HG03565 (cell line): ENCODE data around the gene HSD17B11.
"Not testable (repeated sequence)": the region's sequence is repeated elsewhere in the genome, so short reads cannot be mapped to it uniquely, and the experiment has no call there.

Experiments used
- ATAC-seq: cut with Tn5 transposase; IDR thresholded peaks from one replicate; pipeline ENCODE4 v1.9.1; 2021; ENCODE audit warnings: mild to moderate bottlenecking, moderate library complexity; ENCODE audit not compliant: unreplicated experiment

HSD17B11 gene

DNA sequence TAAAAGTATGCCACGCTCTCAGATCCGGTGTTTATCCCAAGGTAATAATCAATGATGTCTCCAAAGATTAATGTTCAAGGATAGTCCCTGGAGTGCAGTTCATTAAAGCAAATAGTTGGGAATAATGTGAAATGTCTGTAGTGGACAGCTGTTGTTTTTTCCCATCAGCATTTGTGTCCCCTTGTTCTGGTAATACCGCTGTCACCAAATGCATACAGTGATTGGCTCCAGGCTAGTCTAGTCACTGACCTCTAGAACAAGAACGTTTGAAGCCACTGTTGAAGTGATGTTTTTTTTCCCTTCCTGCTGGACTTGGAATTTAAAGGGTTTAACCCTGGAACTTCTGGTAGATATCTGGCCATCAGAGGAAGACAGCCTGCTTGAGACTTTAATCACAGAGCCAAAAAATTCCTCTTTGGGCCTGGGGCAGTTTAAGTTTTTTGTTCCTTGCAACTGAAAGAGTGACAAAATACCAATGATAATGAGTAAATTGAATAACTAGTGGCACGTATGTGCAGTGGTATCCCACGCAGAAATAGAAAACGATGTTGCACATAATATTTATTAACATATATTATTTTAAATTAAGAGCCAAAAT is 30.6 kb downstream of the HSD17B11 start:
- ATAC-seq, result no peak

DNA sequence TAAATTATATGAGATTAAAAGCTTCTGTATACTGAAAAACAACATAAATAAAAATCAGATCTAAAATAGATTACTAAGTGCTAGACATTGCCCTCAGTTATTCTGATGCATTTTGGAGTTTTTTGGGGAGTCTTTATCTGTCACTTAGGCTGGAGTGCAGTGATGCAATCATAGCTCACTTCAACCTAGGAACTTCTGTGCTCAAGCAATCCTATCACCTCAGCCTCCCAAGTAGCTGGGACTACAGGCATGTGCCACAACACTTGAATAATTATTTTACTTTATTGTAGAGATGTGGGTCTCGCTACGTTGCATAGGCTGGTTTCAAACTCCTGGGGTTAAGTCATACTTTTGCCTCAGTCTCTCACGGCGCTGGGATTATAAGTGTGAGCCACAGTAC is 31.7 kb downstream of the HSD17B11 start:
- no peak for ATAC-seq

DNA sequence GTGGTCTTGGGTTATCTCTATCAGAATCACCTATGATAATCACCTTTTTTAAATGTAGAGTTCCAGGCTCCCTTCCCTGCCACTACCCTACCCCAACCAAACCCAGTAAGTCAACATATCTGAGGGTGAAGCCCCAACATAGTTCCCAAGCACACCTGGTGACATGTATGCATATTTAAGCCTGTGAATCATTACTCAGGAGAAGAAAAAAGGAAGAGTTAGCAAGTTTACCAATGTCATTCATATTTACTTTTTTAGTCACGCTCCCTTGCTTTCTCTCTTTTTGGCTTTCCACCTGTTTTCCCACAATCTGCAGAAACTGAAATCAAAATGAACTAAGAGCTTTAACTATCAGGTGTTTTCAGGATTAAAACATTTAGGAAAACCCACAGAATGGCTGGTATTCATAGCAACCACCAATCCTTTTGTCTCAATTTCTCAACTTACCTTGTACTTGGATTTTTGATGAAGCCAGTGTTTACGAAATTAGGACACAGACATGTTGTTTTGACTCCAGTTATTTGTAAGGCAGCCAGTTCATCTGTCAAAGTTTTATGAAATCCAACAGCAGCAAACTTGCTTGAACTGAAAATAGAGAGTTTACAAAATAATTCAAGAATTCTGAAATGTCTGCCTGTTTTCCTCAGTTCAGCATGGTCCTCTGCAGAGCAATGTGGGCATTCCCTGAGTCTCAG is 34.0 kb downstream of the HSD17B11 start:
- ATAC-seq, result no peak

DNA sequence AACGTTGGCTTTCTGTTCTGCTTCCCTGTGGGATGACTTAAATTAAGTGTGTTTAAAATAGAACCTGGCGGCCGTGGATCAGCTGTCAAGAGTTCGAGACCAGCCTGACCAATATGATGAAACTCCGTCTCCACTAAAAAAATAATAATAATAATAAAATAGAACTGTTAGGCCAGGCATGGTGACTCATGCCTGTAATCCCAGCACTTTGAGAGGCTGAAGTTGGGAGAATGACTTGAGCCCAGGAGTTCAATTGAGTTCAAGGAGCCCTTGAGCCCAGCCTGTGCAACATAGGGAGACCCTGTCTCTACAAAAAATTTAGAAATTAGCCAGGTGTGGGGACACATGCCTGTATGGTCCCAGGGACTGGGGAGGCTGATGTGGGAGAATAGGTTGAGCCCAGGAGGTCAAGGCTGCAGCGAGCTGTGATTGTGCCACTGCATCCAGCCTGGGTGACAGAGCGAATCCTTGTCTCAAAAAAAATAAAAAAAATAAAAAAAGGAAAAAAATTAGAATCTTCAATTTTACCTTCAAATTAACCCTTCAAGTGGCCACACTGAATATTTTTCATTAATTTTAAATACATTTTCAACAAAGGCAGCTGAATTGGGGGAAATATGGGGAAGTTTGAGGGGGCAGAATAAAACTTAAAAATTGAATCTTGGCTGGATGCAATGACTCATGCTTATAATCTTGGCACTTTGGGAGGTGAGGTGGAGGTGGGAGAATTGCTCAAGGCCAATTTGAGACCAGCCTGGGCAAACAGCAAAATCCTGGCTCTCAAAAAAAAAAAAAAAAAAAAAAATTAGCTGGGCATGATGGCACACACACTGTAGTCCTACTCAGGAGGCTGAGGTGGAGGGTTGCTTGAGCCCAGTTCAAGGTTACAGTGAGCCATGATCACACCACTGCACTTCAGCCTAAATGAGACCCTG is 36.6 kb downstream of the HSD17B11 start:
- ATAC-seq, result no peak

DNA sequence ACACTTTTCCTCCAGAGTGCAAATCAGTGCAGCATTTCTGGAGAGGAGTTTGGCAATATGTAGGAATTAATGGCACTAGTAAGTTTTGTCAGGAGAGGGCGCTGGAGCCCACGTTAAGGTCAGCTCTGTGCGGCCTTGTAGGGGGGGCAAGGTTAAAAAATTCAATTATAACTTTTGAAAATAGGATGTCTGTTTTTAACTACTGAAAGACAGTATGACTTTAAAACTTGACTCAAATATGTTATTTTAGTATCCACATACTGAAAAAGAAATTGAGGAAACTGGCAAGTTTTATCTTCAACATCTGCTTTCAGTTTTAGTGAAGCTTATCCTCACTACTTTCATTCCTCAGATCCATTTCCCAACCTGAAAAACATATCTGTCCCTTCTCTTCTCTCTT is 37.4 kb downstream of the HSD17B11 start:
- peak; percentile 84 for ATAC-seq

DNA sequence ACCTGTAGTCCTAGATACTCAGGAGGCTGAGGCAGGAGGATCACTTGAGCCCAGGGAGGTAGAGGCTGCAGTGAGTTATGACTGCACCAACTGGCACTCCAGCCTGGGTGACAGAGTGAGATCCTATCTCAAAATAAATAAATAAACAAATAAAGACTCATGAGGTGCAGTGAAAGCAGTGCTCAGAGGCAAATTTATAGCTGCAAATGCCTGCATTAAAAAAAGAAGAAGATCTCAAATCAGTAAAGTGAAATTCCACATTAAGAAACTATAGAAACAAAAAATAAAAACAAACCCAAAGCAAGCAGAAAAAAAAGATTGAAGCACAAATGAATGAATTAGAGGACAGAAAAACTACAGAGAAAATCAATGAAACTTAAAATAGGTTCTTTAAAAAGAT is 45.8 kb downstream of the HSD17B11 start:
- ATAC-seq, result no peak

DNA sequence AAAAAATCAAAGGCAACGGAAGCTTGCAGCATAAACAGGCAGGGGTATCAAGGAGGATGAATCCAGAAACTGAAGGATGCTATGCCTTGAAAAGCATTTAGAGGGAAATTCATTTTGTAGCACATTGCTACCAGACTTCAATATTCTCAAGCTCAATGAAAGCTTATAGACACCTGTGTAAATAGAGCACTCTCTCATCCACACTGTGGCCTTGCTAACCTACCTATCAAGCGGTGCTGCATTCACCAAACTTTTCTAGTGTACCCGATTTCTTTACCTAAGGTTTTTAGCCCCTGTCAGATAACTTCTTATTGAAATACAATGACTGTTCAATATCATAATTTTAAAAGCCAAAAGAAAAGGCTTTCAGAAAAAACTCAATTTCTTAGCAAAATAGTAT is 48.1 kb downstream of the HSD17B11 start:
- no peak for ATAC-seq

DNA sequence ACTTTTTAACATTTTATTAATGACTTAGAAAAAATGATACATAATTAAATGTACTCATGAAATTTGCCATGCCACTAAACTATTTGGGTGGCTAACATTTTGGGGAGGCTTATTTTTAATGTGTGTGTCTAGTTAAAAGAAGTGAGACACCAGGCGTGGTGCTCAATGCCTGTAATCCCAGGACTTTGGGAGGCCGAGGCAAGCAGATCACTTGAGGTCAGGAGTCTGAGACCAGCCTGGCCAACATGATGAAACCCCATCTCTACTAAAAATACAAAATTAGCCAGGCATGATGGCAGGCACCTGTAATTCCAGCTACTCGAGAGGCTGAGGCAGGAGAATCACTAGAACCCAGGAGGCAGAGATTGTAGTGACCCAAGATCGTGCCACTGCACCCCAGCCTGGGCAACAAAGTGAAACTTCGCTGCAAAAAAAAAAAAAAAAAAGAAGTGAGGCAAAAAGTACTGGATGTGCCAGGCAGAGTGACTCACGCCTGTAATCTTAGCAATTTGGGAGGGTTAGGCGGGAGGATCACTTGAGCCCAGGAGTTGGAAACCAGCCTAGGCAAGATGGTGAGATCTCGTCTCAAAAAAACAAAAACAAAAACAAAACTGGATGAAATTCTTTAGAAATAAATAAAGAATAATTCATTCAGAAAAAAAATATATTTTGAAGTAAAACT is 48.9 kb downstream of the HSD17B11 start:
- not testable (repeated sequence) for ATAC-seq

DNA sequence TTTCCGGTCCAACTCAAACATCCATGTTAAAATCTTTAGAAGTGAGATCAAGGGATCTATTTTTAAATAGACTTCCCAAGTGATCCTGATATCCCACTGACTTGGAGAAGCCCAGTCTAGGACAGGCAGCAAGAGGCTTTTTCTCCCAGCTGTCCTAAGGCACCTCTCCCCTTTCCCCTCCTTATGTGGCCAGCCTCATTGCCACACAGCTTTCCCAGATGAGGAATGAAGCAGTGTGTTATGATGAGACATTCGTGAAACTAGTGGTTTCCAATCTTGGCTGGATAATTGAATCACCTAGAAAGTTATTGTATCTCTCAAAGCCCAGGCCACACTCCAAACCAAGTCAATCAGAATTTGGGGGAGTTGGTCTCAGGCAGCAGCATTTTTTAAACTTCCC is 51.5 kb downstream of the HSD17B11 start:
- ATAC-seq, result no peak

DNA sequence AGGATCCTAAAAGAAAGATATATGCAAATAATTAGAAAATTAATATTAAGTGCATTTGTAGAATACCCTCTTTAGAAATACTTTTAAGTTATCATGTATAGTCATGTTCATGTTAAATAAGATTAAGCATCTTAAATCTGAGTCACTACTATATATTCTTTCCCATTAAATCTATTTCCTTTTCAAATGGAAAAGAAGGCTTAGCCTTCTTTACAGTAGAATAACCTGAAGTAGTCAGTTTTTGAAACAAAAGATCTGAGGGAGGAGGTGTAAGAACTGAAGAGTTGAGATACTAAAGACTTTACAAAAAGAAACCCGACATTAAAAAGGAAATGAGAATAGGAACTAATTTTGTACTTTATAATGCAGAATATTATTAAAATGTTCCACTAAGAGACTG is 53.6 kb downstream of the HSD17B11 start:
- ATAC-seq, result no peak

DNA sequence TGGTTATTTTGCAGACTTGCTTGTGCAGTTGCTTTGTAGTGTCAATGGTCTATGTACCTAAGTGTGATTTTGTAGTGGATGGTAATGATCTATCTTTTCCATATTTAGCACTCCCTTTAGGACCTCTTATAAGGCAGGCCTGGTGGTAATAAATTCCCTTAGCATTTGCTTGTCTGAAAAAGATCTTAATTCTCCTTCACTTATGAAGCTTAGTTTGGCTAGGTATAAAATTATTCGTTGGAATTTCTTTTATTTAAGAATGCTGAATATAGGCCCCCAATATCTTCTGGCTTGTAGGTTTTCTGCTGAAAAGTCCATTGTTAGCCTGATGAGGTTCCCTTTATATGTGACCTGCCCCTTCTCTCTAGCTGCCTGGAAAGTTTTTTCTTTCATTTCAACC is 57.7 kb downstream of the HSD17B11 start:
- no peak for ATAC-seq

DNA sequence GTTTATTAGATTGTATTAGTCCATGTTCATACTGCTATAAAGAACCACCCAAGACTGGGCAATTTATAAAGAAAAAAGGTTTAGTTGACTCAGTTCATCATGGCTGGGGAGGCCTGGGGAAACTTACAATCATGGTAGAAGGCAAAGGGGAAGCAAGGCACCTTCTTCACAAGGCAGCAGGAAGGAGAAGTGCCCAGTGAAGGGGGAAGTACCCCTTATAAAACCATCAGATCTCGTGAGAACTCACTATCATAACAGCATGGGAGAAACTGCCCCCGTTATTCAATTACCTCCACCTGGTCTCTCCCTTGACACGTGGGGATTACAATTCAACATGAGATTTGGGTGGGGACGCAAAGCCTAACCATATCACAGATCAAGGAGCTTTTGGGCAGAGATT is 60.2 kb downstream of the HSD17B11 start:
- ATAC-seq, result no peak

DNA sequence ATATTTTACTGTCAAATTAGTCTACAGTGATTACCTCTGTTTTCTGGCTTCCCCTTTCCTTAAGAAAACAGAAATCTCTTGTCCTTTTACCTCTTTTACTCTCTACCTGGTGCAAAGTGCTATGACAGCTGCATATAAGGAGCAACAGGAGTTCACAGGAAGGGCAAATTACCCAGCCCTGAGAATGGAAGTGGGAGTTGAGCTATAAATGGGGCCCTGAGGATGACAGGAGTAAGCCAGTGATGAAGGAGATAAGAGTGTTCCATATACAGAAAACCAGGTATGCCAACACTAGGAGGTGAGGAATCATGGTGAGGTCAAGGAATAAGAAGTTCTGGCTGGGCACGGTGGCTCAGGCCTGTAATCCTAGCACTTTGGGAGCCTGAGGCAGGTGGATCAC is 63.9 kb downstream of the HSD17B11 start:
- ATAC-seq, result no peak

DNA sequence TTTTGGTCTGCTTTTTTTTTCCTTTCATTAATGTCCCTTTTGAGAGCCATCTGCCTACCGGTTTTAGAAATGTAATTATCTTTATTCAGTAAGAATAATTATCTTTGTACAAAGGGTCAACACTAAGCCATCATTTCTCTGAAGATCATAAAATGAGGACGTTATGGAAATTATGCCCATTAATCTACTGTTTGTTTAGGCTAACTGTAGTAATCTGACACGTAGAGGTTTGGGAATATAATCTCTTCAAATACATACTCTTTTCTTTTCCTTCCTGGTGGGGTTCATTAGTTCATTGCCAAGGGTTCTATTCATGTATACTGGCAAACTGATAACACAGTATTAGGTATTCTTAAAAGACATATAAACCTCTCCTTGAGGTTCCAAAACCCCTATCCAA is 64.5 kb downstream of the HSD17B11 start:
- ATAC-seq, result no peak

DNA sequence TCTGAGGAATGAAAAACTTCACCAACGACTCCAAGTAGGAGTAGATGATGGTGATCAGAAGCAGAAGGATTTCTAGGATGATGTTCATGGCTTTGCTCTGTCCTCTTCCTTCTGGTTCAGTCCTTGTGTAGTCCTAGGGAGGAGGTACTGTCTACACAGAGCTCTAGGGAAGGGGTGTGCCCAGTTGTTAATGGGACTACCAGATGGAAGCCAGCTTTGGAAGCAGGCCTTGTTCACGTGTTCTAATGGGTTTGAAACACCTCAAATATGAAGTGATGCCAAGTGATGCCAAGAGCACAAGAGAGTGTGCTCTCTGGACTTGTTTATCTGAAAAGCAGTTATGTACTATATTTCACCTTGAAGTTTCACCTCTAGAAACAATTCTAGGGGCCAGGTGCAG is 68.2 kb downstream of the HSD17B11 start, which contains the start of gene HSD17B13:
TSS of gene HSD17B13 (minus strand) at position 129 of the 400 bp plus-strand sequence. CDS start at position 88, 41 bp downstream.
- no peak for ATAC-seq

DNA sequence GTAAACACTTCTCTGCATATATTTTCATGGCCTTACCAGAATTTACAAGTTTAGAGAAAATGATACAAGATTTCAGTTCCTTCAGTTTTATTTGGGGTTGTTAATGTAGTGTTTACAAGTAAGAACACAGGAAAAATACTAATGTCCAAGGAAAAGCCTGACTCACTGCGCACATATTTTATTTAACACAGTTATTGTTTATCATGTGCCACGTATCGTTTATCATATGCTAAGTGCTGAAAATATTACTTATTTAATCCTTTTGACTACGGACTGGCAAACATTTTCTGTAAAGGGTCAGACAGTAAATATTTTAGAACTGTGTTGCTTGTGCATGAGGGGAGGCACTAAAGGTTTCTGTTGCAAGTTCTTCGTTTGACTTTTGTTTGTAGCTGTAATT is 69.1 kb downstream of the HSD17B11 start:
- ATAC-seq, result no peak

DNA sequence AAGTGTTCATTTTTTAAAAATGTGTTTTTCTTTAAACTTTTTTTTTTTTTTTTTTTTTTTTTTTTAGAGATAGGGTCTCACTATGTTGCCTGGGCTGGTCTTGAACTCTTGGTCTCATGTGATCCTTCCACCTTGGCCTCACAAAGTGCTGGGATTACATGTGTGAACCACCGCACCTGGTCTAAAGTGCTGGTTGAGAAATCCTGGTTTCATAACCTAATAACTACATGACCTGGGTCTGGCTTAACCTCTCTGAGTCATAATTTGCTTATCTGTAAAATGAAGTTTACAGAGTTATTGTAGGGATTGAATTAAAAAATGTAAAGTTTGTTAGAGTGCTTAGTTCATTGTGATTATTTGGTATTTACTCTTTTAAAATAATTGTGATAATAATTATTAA is 73.5 kb downstream of the HSD17B11 start:
- no peak for ATAC-seq

DNA sequence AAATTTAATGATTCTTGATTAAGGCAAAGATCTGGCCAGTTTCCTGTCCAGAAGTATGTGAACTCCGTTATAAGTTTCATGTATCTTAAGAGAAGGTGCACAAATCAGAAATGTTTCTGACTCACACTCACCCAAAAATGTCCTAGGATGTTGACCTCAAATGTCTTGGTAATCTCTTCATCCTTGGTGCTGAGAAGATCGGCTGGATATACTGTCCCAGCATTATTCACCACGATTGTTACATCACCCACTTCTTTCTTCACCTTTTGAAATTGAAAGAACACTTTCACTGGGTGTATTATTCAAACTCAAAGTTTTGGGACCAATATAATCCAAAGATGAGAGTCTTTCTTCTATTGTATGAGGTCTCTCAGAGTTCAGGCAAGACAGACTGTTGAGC is 74.0 kb downstream of the HSD17B11 start:
- no peak for ATAC-seq

DNA sequence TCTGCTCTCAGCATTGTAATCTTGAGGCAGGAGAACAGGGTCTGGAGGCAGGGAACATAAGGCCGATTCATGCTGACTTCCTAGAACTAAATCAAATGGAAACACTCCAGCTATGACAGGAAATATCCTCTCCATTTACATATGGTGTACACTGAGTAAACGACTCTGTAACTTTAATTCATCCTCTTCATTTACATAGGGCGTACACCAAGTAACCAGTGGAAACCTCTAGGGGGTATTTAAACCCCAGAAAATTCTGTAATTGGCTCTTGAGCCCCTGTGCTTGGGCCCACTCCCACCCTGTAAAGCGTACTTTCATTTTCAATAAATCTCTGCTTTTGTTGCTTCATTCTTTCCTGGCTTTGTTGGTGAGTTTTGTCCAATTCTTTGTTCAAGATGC is 76.0 kb downstream of the HSD17B11 start:
- not testable (repeated sequence) for ATAC-seq

DNA sequence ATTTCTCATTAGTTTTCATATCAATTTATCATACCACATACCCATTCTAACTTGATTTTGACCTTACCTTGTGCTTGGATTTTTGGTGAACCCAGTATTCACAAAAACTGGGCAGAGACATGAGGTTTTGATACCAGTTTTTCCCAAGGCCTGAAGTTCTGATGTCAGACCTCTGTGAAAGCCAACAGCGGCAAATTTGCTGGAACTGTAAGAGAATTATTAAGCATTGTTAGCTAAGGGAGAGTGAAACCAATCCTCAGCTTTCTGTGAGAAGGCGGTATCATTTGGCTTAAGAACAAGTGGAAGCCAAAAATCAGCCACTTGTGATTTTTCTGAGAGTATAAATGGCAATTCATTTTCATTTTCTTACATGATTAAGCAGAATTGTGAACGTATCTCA is 77.2 kb downstream of the HSD17B11 start:
- ATAC-seq, result no peak

DNA sequence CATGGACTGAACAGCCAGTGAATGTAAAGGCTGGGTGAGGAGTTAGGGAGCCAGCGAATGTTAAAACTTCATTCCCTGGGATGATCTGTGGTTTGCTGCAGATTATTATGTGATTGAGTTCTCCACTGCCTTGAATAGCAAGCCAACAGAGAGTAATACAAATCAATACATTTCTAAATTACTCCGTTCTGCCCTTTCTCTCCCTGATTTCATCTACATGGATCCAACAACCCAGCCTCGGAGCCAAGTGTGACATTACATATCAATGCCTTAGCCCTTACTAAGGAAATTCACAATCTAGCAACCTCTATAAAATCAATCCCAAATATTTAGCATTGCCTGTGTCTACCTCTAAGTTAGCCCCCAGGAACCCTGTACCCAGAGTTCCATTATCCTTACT is 79.3 kb downstream of the HSD17B11 start:
- no peak for ATAC-seq
